ENCODE measurements around the gene GALNT2.

The GALNT2 gene

GRCh38 chr1:230047114-230047865 lies 19.7 kb upstream of the GALNT2 start:
- no peak for DNase-seq
- H3K4me3 ChIP-seq (ENCODE audit: low read depth, low read length) = no peak overlapping the region
- in situ Hi-C loops (cut with HindIII; ENCODE audit: low pct_ligation_motif_present, low sequenced_read_pairs) = no loop called here
- H3K36me3 ChIP-seq (replicated peaks) = no peaks in the 10 kb centered on the region
- no peak for TF ChIP-seq CTCF (IDR thresholded peaks at IDR 0.05; ENCODE audit: low read depth, low read length, missing control alignments)
- H3K27ac ChIP-seq = no peak overlapping the region
- no peaks in the 10 kb centered on the region for H3K27me3 ChIP-seq (replicated peaks)

GRCh38 chr1:230048322-230048721 lies 18.7 kb upstream of the GALNT2 start:
- Histone ChIP-seq H3K36me3 (replicated peaks) (no peaks in the 10 kb centered on the region), H3K4me3 (ENCODE audit: low read depth, low read length) (no peak overlapping the region), H3K27me3 (replicated peaks) (no peaks in the 10 kb centered on the region), H3K27ac (no peak overlapping the region)
- in situ Hi-C loops (cut with HindIII; ENCODE audit: low pct_ligation_motif_present, low sequenced_read_pairs) = no loop called here
- TF ChIP-seq CTCF (IDR thresholded peaks at IDR 0.05; ENCODE audit: low read depth, low read length, missing control alignments) = no peak
- no peak for DNase-seq

DNA sequence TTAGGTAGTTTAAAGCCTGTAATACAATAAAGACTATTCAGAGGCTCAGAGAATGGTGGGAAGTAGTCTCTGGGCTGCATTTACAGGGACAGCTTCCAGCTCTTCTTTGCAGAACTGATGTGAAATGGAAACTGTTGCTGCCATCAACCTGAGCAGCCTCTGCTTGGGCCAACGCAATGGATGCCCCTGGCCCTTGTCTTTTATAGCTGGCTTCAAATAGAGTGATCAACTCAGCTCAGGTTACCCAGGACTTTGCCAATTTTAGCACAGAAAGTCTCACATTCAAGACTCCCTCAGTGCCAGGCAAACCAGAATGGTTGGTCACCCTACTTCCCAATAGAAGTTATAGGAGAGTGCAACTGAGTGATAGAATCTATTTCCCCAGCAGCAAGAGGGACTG lies 18.1 kb upstream of the GALNT2 start:
- H3K27ac ChIP-seq = no peak overlapping the region
- H3K4me3 ChIP-seq (ENCODE audit: low read depth, low read length) = no peak overlapping the region
- in situ Hi-C loops (cut with HindIII; ENCODE audit: low pct_ligation_motif_present, low sequenced_read_pairs) = no loop called here
- TF ChIP-seq CTCF (IDR thresholded peaks at IDR 0.05; ENCODE audit: low read depth, low read length, missing control alignments) = no peak
- H3K36me3 ChIP-seq (replicated peaks) = no peaks in the 10 kb centered on the region
- no peaks in the 10 kb centered on the region for H3K27me3 ChIP-seq (replicated peaks)
- no peak for DNase-seq

GRCh38 chr1:230049731-230050130 lies 17.3 kb upstream of the GALNT2 start:
- in situ Hi-C loops (cut with HindIII; ENCODE audit: low pct_ligation_motif_present, low sequenced_read_pairs) = no loop called here
- DNase-seq = no peak
- Histone ChIP-seq H3K27me3 (replicated peaks) (no peaks in the 10 kb centered on the region), H3K4me3 (ENCODE audit: low read depth, low read length) (no peak overlapping the region), H3K27ac (no peak overlapping the region), H3K36me3 (replicated peaks) (no peaks in the 10 kb centered on the region)
- no peak for TF ChIP-seq CTCF (IDR thresholded peaks at IDR 0.05; ENCODE audit: low read depth, low read length, missing control alignments)

GRCh38 chr1:230050973-230051735 lies 15.9 kb upstream of the GALNT2 start:
- Histone ChIP-seq H3K27me3 (replicated peaks) (no peaks in the 10 kb centered on the region), H3K4me3 (ENCODE audit: low read depth, low read length) (no peak overlapping the region), H3K36me3 (replicated peaks) (no peaks in the 10 kb centered on the region), H3K27ac (no peak overlapping the region)
- in situ Hi-C loops (cut with HindIII; ENCODE audit: low pct_ligation_motif_present, low sequenced_read_pairs) = no loop called here
- no peak for DNase-seq
- TF ChIP-seq CTCF (IDR thresholded peaks at IDR 0.05; ENCODE audit: low read depth, low read length, missing control alignments) = no peak
